Cardiac muscle cell (in vitro differentiated cells and primary cell): ENCODE data around the gene AIG1. TPM values are rescaled to one million over a fixed set of nuclear protein-coding genes. Genes with fewer than 3 reads are reported as not detected.
"Not testable (repeated sequence)": the region's sequence is repeated elsewhere in the genome, so short reads cannot be mapped to it uniquely, and the experiment has no call there.

Experiments used
- DNase-seq, 2 donors: peaks; one replicate each; pipeline versions ENCODE4 v3.0.0 to v3.0.0-alpha.2; 2010 to 2017; ENCODE audit warnings: low read depth in 1 of 2, low spot score in 1 of 2
- H3K27ac ChIP-seq: fragments of 200-600 bp; sonication (generic); 2 replicates; pipeline ENCODE4 v1.5.1; 2016
- H3K27me3 ChIP-seq: fragments of 200-600 bp; sonication (generic); 2 replicates; pipeline ENCODE4 v1.6.0; 2016; ENCODE audit warnings: control low read depth
- H3K36me3 ChIP-seq: fragments of 200-600 bp; sonication (generic); 2 replicates; pipeline ENCODE4 v1.5.1; 2016; ENCODE audit warnings: control low read depth
- H3K4me1 ChIP-seq: fragments of 200-600 bp; sonication (generic); 2 replicates; pipeline ENCODE4 v1.8.1; 2017; ENCODE audit warnings: low read depth, mild to moderate bottlenecking, mixed run types
- H3K4me3 ChIP-seq: fragments of 200-600 bp; sonication (generic); 2 replicates; pipeline ENCODE4 v1.5.1; 2016; ENCODE audit warnings: mild to moderate bottlenecking
- H3K9me3 ChIP-seq: fragments of 200-600 bp; sonication (generic); 2 replicates; pipeline ENCODE4 v1.5.1; 2017; ENCODE audit warnings: low read depth, mild to moderate bottlenecking, control low read depth
- polyA plus RNA-seq: library from polyadenylated mRNA; unstranded; fragments of >200 nt; fragmentation: Nextera tagmentation; extraction: Ambion mirVana; gene quantifications from 2 replicates; pipeline ENCODE4 v1.2.1, GENCODE V29; 2016
- total RNA-seq: library from RNA; depleted of rRNA; stranded (reverse); fragments of >200 nt; gene quantifications from 2 replicates; pipeline ENCODE4 v1.2.3, GENCODE V29; 2016
- TF ChIP-seq, protein P1 (sequence below): IDR thresholded peaks from 2 replicates; pipeline ENCODE4 v1.5.1; 2012; ENCODE audit warnings: low read depth, mild to moderate bottlenecking, low read length

The AIG1 gene
- total and polyA plus RNA-seq, 2 experiments from 2014 or later: 35.9 to 55.4 TPM

DNA sequence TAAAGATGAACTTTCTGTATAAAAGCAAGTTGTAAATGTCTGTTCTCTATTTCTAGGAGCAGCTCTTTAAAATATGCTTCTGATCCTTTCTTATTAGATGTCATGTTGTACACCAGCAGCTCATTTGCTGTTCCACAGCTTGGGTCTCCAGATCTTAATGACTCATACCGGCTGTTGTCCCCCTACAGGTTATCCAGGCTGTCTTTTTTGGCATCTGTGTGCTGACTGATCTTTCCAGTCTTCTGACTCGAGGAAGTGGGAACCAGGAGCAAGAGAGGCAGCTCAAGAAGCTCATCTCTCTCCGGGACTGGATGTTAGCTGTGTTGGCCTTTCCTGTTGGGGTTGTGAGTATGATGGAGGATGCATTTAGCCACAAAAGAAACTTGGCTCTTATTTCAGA, 76.0 kb downstream of the AIG1 start:
- Histone ChIP-seq H3K4me3 (no peak overlapping the region), H3K9me3 (no peaks in the 10 kb centered on the region), H3K36me3 (no peaks in the 10 kb centered on the region), H3K4me1 (no peaks in the 10 kb centered on the region), H3K27ac (no peak overlapping the region), H3K27me3 (no peaks in the 10 kb centered on the region)
- TF ChIP-seq, protein P1, sequence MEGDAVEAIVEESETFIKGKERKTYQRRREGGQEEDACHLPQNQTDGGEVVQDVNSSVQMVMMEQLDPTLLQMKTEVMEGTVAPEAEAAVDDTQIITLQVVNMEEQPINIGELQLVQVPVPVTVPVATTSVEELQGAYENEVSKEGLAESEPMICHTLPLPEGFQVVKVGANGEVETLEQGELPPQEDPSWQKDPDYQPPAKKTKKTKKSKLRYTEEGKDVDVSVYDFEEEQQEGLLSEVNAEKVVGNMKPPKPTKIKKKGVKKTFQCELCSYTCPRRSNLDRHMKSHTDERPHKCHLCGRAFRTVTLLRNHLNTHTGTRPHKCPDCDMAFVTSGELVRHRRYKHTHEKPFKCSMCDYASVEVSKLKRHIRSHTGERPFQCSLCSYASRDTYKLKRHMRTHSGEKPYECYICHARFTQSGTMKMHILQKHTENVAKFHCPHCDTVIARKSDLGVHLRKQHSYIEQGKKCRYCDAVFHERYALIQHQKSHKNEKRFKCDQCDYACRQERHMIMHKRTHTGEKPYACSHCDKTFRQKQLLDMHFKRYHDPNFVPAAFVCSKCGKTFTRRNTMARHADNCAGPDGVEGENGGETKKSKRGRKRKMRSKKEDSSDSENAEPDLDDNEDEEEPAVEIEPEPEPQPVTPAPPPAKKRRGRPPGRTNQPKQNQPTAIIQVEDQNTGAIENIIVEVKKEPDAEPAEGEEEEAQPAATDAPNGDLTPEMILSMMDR: no peak
- DNase-seq: no peak

DNA sequence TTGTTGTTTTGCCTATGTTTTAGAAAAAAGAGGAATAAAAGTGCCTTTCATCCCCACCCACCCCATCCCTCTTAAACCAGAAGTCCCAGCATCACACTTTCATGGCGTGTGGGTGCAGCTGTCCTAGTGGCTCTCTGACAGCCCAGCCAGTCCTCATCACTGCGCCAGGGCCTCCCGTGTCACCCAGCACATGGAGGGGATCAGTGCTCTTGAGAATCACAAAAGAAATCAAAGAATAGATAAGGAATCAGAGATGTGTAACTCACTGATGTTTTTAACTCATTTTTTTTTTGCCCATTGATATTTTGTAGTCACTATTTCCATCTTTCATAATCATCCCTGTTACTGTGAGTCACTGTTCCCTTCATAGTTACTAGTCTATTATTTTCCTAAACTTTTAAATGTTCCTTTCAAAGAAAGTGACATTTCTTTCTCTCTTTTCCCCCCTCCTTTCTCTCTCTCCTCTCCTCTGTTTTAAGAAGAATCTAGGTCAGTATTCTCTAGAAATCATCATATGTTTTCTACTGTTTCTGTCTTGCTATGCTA, 78.6 kb downstream of the AIG1 start:
- Histone ChIP-seq H3K4me1 (no peaks in the 10 kb centered on the region), H3K4me3 (no peak overlapping the region), H3K9me3 (no peaks in the 10 kb centered on the region), H3K36me3 (no peaks in the 10 kb centered on the region), H3K27ac (no peak overlapping the region), H3K27me3 (no peaks in the 10 kb centered on the region)
- DNase-seq: no peak
- TF ChIP-seq, protein P1: no peak

DNA sequence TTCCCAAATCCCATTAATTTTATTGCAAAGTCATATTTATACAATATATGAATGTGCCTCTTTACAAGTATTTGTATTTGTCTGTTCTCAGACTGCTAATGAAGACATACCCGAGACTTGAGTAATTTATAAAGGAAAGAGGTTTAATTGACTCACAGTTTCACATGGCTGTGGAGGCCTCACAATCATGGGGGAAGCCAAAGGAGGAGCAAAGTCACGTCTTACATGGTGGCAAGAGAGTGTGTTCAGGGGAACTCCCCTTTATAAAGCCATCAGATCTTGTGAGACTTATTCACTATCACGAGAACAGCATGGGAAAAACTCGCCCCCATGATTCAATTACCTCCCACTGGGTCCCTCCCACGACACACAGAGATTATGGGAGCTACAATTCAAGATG, 79.2 kb downstream of the AIG1 start:
- H3K27ac ChIP-seq, H3K36me3 ChIP-seq, H3K27me3 ChIP-seq, DNase-seq, H3K9me3 ChIP-seq, H3K4me3 ChIP-seq, H3K4me1 ChIP-seq: not testable (repeated sequence)

DNA sequence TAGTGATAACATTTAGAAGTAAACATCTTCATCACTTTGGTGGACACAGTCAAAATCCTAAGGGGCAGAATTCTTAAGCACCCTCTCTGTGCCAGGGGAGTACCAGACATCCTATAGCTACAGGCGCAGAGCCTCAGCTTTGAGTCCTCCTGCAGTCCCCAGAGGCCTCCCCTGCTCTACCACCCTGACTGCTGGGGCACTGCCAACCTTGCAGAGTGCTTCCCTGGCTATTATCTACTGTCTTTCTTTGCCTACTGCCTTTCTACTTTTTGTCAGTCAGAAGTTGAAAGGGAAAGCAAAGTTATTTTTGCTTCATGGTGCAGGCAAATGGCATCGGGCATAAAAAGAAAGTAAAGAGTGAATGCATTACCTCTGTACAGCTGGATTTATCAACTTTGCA, 80.1 kb downstream of the AIG1 start:
- no peaks in the 10 kb centered on the region for H3K36me3 ChIP-seq
- H3K9me3 ChIP-seq: no peaks in the 10 kb centered on the region
- H3K4me3 ChIP-seq: no peak overlapping the region
- H3K4me1 ChIP-seq: no peaks in the 10 kb centered on the region
- no peak for DNase-seq
- no peak overlapping the region for H3K27ac ChIP-seq
- H3K27me3 ChIP-seq: no peaks in the 10 kb centered on the region
- TF ChIP-seq, protein P1: no peak

GRCh38 chr6:143141442-143141841, 80.8 kb downstream of the AIG1 start:
- Histone ChIP-seq H3K27me3 (no peaks in the 10 kb centered on the region), H3K9me3 (no peaks in the 10 kb centered on the region), H3K27ac (no peak overlapping the region), H3K4me1 (no peaks in the 10 kb centered on the region), H3K4me3 (no peak overlapping the region), H3K36me3 (no peaks in the 10 kb centered on the region)
- TF ChIP-seq, protein P1: no peak
- no peak for DNase-seq

- no peaks in the 10 kb centered on the region for H3K9me3 ChIP-seq
- H3K4me1 ChIP-seq: no peaks in the 10 kb centered on the region
- DNase-seq: no peak
- no peaks in the 10 kb centered on the region for H3K36me3 ChIP-seq
- TF ChIP-seq, protein P1: no peak
- no peak overlapping the region for H3K27ac ChIP-seq
- H3K4me3 ChIP-seq: no peak overlapping the region
- H3K27me3 ChIP-seq: no peaks in the 10 kb centered on the region
Observed at GRCh38 chr6:143146186-143146851, 85.6 kb downstream of the AIG1 start.
